Fibroblast of villous mesenchyme (primary cell): ENCODE measurements around the gene KLHL13. TPM values are rescaled to one million over a fixed set of nuclear protein-coding genes. Genes with fewer than 3 reads are reported as not detected.
A peak's percentile ranks its signal among the peaks of the same experiment; 100 is the strongest.

Experiments used
- DNase-seq: peaks from one replicate; pipeline ENCODE4 v3.0.0-alpha.2; 2010; ENCODE audit warnings: low read depth
- H3K4me3 ChIP-seq: 2 replicates; pipeline ENCODE4 v1.5.1; 2011; ENCODE audit warnings: low read depth, mild to moderate bottlenecking, low read length
- total RNA-seq: library from RNA; depleted of rRNA; stranded (reverse); fragments of >200 nt; gene quantifications from 2 replicates; pipeline ENCODE4 v1.2.3, GENCODE V29; 2012
- TF ChIP-seq, protein P1 (sequence below): IDR thresholded peaks from 2 replicates; pipeline ENCODE4 v1.5.1; 2012; ENCODE audit warnings: low read depth, mild to moderate bottlenecking, low read length; ENCODE audit not compliant: insufficient read depth

The KLHL13 gene
- total RNA-seq, 1 donor = 1.3 TPM

DNA sequence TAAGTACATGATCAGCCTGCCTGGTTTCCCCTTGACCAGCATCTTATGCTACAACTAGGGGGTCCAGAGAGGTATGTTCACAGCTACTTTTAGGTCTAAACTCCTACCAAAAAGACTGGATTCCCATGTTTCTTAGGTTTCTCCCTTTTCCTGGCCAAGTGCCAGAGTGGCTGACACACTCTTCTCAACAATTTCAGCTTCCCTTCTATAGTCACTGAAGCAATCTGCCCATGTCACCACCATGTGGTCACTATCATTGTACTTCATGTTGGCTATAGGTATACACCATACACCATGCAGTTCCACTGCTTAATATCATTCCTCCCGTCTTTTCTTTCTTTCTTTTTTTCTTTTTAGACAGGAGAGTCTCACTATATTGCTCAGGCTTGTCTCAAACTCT lies 66.9 kb downstream of the KLHL13 start:
- DNase-seq = no peak
- H3K4me3 ChIP-seq = no peak overlapping the region
- TF ChIP-seq, protein P1, sequence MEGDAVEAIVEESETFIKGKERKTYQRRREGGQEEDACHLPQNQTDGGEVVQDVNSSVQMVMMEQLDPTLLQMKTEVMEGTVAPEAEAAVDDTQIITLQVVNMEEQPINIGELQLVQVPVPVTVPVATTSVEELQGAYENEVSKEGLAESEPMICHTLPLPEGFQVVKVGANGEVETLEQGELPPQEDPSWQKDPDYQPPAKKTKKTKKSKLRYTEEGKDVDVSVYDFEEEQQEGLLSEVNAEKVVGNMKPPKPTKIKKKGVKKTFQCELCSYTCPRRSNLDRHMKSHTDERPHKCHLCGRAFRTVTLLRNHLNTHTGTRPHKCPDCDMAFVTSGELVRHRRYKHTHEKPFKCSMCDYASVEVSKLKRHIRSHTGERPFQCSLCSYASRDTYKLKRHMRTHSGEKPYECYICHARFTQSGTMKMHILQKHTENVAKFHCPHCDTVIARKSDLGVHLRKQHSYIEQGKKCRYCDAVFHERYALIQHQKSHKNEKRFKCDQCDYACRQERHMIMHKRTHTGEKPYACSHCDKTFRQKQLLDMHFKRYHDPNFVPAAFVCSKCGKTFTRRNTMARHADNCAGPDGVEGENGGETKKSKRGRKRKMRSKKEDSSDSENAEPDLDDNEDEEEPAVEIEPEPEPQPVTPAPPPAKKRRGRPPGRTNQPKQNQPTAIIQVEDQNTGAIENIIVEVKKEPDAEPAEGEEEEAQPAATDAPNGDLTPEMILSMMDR = no peak

DNA sequence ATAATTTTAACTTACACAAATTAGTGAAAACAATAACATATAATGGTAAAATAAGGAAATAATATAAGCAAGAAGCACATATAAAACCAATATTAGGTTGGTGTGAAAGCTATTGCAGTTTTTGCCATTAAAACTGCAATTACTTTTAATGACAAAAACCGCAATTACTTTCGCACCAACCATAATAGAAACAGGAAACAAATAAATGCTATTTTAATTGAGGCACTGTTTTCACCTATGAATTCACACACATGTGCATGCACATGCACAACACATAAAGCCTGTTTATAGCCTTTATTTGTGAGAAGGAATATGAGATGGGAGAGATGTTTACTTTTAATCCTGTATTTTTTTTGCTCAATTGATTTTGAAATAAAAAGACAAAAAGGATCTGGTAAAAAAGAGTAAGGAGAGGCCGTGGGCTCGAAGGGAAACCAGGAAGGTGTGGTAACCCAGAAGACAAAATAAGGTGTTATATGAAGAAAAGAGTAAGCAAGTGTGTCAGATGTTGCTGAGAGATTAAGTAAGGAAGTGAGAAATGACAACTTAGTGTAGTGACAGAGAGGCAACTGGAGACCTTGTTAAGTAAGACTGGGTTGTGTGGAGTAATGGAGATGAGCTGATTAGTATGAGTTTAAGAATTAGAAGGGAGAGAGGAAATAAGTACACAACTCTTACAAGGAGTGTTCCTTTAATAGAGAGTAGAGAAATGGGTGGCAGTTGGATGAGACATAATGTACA lies 69.0 kb downstream of the KLHL13 start:
- TF ChIP-seq, protein P1 = no peak
- H3K4me3 ChIP-seq = no peak overlapping the region
- DNase-seq = no peak

DNA sequence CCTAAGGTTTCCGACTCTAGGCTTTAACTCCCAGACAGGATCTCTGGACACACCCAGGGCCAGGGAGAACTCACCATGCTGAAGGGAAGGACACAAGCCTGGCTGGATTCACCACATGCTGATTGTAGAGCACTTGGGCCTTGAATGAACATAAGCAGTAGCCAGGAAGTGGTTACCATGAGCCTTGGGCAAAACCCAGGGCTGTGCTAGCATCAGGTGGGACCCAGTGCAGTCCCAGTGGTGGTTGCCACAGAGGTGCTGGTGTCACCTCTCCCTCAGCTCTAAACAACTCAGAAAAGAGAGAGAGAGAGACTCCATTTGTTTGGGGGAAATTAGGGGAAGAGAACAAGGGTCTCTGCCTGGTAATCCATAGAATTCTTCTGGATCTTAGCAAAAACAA lies 77.0 kb downstream of the KLHL13 start:
- no peak overlapping the region for H3K4me3 ChIP-seq
- TF ChIP-seq, protein P1 = no peak
- DNase-seq = no peak

DNA sequence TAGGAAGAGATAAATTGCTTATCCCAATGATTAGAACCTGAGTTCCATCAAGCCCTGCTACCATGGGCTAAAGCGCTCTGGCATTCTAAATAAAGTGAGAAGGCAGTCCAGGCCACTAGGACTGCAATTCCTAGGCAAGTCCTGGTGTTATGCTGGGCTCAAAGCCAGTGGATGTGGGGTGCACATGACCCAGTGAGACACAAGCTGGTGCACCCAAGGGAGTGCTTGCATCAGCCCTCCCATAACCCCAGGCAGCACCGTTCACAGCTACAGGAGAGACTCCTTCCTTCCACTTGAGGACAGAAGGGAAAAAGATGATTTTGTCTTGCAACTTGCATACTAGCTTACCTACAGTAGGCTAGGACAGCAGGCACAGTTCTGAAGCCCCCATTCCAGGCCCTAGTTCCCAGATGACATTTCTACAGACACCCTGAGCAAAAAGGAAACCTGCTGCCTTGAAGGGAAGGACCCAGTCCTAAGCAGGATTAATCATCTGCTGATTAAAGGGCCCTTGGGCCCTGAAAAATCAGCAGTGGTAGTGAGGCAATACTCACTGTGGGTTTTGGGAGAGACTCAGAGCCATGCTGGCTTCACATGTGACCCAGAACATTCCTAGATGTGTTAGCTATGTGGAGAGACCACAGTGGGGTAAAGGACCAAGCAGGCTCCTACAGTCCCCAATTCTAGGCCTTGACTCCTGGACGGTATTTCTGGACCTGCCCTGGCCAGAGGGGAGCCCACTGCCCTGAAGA lies 77.8 kb downstream of the KLHL13 start:
- TF ChIP-seq, protein P1 = no peak
- DNase-seq = no peak
- no peak overlapping the region for H3K4me3 ChIP-seq

DNA sequence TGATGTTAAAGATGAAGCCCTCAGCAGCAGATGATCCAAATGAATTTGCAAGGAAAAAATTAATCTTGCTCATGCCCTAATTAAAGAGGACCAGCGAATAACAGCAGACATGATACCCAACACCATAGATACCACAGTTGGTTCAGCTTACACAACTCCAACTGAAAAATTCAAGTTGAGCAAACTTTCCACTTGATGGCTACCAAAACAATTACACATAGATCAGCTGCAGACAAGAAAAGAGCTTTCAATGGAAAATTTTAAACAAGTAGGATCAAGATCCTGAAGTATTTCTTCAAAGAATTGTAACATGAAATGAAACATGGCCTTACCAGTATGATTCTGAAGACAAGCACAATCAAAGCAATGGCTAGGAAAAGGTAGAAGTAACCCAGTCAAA lies 90.0 kb downstream of the KLHL13 start:
- TF ChIP-seq, protein P1 = no peak
- peak; percentile 1 for DNase-seq
- H3K4me3 ChIP-seq = no peak overlapping the region

DNA sequence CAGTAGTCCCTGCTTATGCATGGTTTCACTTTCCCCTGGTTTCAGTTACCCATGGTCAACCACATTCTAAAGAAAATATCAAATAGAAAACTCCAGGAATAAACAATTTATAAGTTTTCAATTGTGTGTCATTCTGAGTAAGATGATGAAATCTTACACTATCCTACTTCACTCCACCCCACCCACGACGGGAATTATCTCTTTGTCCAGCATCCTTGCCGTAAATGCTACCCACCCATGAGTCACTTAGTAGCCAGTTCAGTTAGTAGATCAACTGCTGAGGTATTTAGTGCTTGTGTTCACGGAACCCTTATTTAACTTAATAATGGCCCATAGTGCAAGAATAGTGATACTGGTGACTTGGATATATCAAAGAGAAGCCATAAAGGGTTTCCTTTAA lies 91.4 kb downstream of the KLHL13 start:
- H3K4me3 ChIP-seq = no peak overlapping the region
- DNase-seq = no peak
- TF ChIP-seq, protein P1 = no peak
